Peyer's patch (tissue), 4 donors: Measurements from ENCODE around the gene CFAP99. TPM values are rescaled to one million over a fixed set of nuclear protein-coding genes. Genes with fewer than 3 reads are reported as not detected.

Experiments used
- DNase-seq, 3 donors: peaks; one replicate each; pipeline ENCODE4 v3.0.0-alpha.2; 2017 to 2019
- H3K27ac ChIP-seq, 4 donors: fragments of 200-600 bp; sonication (generic); one replicate each; pipeline ENCODE4 v1.5.1; 2016 to 2019
- H3K27me3 ChIP-seq, 2 donors: fragments of 200-600 bp; sonication (generic); one replicate each; pipeline ENCODE4 v1.5.1; 2019
- H3K36me3 ChIP-seq, 3 donors: fragments of 200-600 bp; sonication (generic); one replicate each; pipeline ENCODE4 v1.5.1; 2016 to 2019
- H3K4me1 ChIP-seq, 4 donors: fragments of 200-600 bp; sonication (generic); one replicate each; pipeline ENCODE4 v1.5.1; 2016 to 2019
- H3K4me3 ChIP-seq, 4 donors: fragments of 200-600 bp; sonication (generic); 1 replicate in 3 of 4; 2 replicates in 1 of 4; pipeline ENCODE4 v1.5.1; 2016 to 2019; ENCODE audit warnings: mild to moderate bottlenecking in 1 of 4
- H3K9me3 ChIP-seq, 4 donors: fragments of 200-600 bp; sonication (generic); one replicate each; pipeline ENCODE4 v1.5.1; 2016 to 2019; ENCODE audit warnings: mild to moderate bottlenecking in 1 of 4
- CTCF ChIP-seq, 6 experiments: fragments of 450-650 bp in 4 of 6; fragments of 200-600 bp in 2 of 6; sonication (generic) in 1 of 6; IDR thresholded peaks; one replicate each; pipeline ENCODE4 v1.5.1; 2017 to 2019; ENCODE audit warnings: antibody characterized with exemption in 6 of 6, mild to moderate bottlenecking in 3 of 6, moderate library complexity in 1 of 6
- POLR2A ChIP-seq, 2 donors: fragments of 450-650 bp; IDR thresholded peaks; one replicate each; pipeline ENCODE4 v1.5.1; 2017; ENCODE audit warnings: antibody characterized with exemption in 2 of 2, mild to moderate bottlenecking in 2 of 2, moderate library complexity in 2 of 2
- total RNA-seq, 4 donors: library from RNA; depleted of rRNA; stranded (reverse); fragments of >200 nt; gene quantifications; one replicate each; pipeline ENCODE4 v1.1.0, GENCODE V29; 2016

The CFAP99 gene
- total RNA-seq, result 1 to 10 TPM in 1 of 4 donors, under 1 TPM in 1, not detected in 2; 0.80 to 1.2 TPM

GRCh38 chr4:2418650-2419571, at the start of gene CFAP99:
CFAP99 (plus strand) TSS chr4:2418955.
- Histone ChIP-seq H3K9me3 (no peaks in the 10 kb centered on the region), H3K27ac (peak within 1 kb of the TSS; percentile 51 to 88 (median 68)), H3K4me1 (peaks cover 0 to 33% (median 17%) of the 10 kb centered on the region in 4 donors), H3K4me3 (peak within 1 kb of the TSS; percentile 51 to 96 (median 80)), H3K27me3 (no peaks in the 10 kb centered on the region), H3K36me3 (no peaks in the 10 kb centered on the region)
- peak; percentile 95 to 99 (median 99) for DNase-seq
- TF ChIP-seq POLR2A (IDR thresholded peaks at IDR 0.05), result no peak
- peak in 4 of 6 experiments; percentile 2 to 53 (median 27) for TF ChIP-seq CTCF (IDR thresholded peaks at IDR 0.05)

GRCh38 chr4:2370597-2371320, 48.0 kb upstream of the CFAP99 start:
- H3K4me3 ChIP-seq, result no peak overlapping the region
- no peak for TF ChIP-seq CTCF (IDR thresholded peaks at IDR 0.05)
- no peak for TF ChIP-seq POLR2A (IDR thresholded peaks at IDR 0.05)
- DNase-seq, result peak in 1 of 3 donors; percentile 26
- H3K36me3 ChIP-seq, result no peaks in the 10 kb centered on the region
- peaks cover 0 to under 1% (median 0%) of the 10 kb centered on the region in 4 donors for H3K4me1 ChIP-seq
- no peak overlapping the region for H3K27ac ChIP-seq
- no peaks in the 10 kb centered on the region for H3K9me3 ChIP-seq
- no peaks in the 10 kb centered on the region for H3K27me3 ChIP-seq

- H3K4me3 ChIP-seq, result no peak overlapping the region
- H3K9me3 ChIP-seq, result no peaks in the 10 kb centered on the region
- TF ChIP-seq POLR2A (IDR thresholded peaks at IDR 0.05), result no peak
- TF ChIP-seq CTCF (IDR thresholded peaks at IDR 0.05), result no peak
- no peaks in the 10 kb centered on the region for H3K4me1 ChIP-seq
- no peaks in the 10 kb centered on the region for H3K36me3 ChIP-seq
- no peaks in the 10 kb centered on the region for H3K27me3 ChIP-seq
- no peak overlapping the region for H3K27ac ChIP-seq
- DNase-seq, result peak in 1 of 3 donors; percentile 34
Observed at GRCh38 chr4:2371765-2372487, 46.8 kb upstream of the CFAP99 start.

- no peaks in the 10 kb centered on the region for H3K27me3 ChIP-seq
- TF ChIP-seq POLR2A (IDR thresholded peaks at IDR 0.05), result no peak
- no peak for TF ChIP-seq CTCF (IDR thresholded peaks at IDR 0.05)
- H3K27ac ChIP-seq, result no peak overlapping the region
- H3K4me1 ChIP-seq, result no peaks in the 10 kb centered on the region
- no peak overlapping the region for H3K4me3 ChIP-seq
- no peaks in the 10 kb centered on the region for H3K9me3 ChIP-seq
- no peak for DNase-seq
- no peaks in the 10 kb centered on the region for H3K36me3 ChIP-seq
Observed at GRCh38 chr4:2372488-2373030, 46.2 kb upstream of the CFAP99 start.

- no peak for TF ChIP-seq CTCF (IDR thresholded peaks at IDR 0.05)
- TF ChIP-seq POLR2A (IDR thresholded peaks at IDR 0.05), result no peak
- no peaks in the 10 kb centered on the region for H3K9me3 ChIP-seq
- H3K27ac ChIP-seq, result no peak overlapping the region
- no peak for DNase-seq
- no peaks in the 10 kb centered on the region for H3K27me3 ChIP-seq
- H3K4me3 ChIP-seq, result no peak overlapping the region
- H3K36me3 ChIP-seq, result no peaks in the 10 kb centered on the region
- no peaks in the 10 kb centered on the region for H3K4me1 ChIP-seq
Observed at GRCh38 chr4:2373532-2373931, 45.2 kb upstream of the CFAP99 start.
